GM18519 (cell line): ENCODE measurements around the gene CARS1.
"Not testable (repeated sequence)": the region's sequence is repeated elsewhere in the genome, so short reads cannot be mapped to it uniquely, and the experiment has no call there.

Experiments used
- ATAC-seq: cut with Tn5 transposase; IDR thresholded peaks from one replicate; pipeline ENCODE4 v1.9.1; 2021; ENCODE audit warnings: mild to moderate bottlenecking, moderate library complexity; ENCODE audit not compliant: unreplicated experiment, low FRiP score

Gene CARS1

GRCh38 chr11:3090096-3090901 is 33.1 kb upstream of the CARS1 start:
- ATAC-seq, result no peak

- ATAC-seq, result no peak
Measured at GRCh38 chr11:3089236-3090061, 32.2 kb upstream of the CARS1 start.

DNA sequence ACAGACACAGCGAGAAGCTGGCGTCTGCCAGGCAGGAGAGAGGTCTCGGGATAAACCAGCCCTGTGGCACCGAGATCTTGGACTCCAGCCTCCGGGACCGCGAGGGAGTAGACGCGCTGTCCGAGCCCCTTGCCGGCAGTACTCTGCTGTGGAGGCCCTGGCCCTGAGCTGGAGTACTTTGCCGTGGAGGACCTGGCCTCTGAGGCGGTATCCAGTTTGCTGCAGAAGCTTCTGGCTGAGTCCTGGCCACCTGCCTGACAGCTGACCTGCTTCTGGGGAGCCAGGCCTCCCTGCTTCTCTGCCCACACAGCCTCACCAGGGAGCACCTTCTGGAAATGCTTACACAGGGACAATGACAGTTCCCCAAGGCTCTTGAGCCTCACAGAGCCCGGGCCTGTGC is 31.6 kb upstream of the CARS1 start:
- no peak for ATAC-seq

DNA sequence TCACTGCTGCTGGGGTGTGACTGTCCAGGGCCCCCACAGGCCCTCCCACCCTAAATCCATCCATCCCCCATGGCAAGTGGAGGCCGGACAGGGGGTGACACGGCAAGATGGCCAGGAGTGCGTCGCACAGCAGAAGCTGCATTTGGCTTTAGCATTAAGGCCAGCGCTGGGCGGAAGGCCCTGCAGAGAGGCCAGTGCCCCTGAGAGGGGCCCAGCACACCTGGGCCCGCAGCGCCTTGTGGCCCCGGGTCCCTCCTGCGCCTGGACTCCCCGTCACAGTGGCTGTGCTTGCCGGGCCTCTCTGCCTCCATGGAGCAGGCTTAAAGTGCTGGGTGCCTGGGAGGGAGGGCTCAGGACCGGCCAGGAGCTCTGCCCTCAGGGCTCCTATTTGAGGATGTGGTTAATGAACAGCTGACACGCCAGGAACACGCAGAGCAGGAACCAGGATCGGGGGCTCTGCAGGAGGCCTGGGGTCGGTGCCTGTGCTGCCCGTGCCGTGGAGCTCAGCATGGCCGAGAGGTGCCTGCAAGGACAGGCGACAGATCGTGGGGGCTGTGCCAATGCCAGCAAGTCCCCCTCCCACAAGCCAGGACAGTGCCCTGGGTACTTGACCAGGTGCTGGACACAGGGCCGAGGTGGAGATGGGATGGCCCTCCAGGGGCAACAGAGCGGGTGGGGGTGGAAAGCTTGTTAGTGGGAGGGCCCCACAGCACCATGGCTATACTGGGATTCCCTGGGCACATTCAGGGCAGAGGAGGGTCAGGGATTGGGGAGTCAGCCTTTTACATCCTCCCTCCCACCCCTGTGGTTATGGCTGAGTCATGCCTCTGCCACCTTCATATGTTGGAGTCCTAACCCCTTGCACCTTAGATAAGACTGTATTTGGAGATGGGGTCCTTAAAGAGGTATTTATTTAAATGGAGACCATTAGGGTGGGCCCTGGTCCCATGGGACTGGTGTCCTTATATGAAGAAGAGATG is 30.9 kb upstream of the CARS1 start:
- ATAC-seq, result no peak

DNA sequence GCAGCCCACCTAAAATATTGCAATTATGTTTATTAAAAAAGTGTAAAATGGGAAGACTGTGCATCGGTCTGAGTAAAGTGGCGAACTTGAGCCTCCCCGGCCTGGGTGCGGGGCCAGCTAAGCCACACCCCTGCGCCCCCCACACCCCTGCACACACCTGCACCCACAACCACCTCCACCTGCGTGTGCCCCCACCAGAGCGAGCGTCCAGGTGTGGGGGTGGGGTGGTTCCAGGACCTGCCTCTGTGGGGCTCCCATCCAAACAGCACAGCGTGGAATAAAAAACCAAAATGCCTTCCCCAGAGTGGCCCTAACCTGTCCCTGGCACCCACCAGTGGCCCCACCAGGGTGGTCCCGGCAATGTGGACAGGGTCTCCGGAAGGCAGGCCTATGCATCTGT is 30.1 kb upstream of the CARS1 start:
- ATAC-seq, result no peak

DNA sequence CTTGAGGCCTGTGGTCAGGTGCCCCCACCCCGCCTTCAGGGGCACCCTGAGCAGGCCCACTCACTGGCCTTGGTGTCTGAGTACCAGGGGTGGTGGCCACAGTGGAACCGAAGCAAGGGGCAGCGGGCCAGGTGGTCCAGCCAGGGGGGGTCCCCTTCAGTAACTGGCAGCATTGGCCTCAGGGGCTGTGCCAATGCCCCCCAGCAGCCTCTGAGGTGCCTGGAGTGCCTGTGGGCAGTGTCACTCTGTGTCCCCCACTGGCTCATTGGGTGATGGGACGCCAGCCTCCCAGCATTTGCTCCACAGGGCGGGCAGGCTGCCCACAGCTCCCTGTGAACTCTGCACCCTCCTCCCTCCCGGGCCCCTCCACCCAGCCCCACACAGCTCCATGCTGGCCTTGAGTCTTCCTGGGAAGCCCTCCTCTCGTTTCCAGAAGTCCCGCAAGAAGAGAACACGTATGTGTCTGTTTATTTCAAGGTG is 29.5 kb upstream of the CARS1 start:
- no peak for ATAC-seq

GRCh38 chr11:3086114-3086513 is 28.9 kb upstream of the CARS1 start:
- no peak for ATAC-seq

- ATAC-seq, result no peak
Measured at GRCh38 chr11:3085052-3085451, 27.8 kb upstream of the CARS1 start.

DNA sequence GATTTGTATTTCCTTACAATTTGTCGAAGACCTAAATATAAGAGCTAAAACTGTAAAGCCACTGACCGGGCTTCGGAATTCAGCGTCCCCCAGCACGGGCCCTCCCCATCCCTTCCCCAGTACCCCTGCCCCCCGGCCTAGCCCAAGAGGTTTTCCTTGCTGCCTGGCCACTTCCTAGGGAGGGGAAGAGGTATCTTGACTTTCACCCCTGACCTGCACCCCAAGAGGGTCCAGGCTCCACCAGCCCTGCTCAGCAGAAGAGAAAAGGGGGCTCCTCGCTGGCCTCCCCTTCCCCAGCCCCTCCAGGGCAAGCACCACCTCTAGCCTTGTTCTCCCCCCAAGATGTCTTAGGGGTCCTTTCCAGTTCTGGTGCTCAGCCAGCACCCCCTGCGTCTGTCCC is 26.1 kb upstream of the CARS1 start:
- ATAC-seq, result no peak

- ATAC-seq, result no peak
Measured at GRCh38 chr11:3081386-3081751, 24.1 kb upstream of the CARS1 start.

DNA sequence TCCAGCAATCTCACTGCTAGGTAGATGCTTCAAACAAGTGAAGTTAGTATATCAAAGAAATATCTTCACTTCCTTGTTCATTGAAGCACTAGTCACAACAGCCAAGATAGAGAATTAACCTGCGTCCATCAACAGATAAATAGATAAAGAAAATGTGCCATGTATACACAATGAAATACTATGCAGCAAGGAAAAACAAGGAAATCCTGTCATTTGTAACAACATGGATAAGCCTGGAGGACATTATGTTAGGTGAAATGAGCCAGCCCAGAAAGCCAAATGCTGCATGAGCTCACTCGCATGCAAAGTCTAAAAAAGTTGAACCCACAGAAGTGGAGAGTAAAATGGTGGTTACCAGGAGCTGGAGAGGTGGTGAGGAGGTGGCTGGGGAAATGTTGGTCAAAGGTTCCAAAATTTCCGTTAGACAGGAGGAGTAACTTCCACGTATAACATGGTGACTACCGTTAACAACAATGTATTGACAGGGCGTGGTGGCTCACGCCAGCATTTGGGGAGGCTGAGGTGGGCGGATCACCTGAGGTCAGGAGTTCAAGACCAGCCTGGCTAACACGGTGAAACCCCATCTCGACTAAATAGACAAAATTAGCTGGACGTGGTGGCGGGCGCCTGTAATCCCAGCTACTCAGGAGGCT is 23.6 kb upstream of the CARS1 start:
- no peak for ATAC-seq

DNA sequence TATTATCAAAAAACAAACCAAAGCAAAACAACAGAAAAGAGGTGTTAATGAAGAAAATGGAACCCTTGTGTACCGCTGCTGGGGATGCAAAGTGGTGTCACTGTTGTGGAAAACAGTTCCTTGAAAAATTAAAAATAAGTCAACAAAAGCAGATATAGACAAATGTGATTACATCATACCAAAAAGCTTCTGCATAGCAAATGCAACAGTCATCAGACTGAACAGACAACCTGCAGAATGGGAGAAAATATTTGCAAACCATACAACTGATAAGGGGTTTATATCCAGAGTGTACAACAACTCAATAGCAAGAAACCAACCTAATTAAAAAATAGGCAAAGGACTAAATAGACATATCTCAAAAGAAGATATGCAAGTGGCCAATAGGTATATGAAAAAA is 22.9 kb upstream of the CARS1 start:
- no peak for ATAC-seq

GRCh38 chr11:3077846-3078440 is 20.7 kb upstream of the CARS1 start:
- no peak for ATAC-seq

DNA sequence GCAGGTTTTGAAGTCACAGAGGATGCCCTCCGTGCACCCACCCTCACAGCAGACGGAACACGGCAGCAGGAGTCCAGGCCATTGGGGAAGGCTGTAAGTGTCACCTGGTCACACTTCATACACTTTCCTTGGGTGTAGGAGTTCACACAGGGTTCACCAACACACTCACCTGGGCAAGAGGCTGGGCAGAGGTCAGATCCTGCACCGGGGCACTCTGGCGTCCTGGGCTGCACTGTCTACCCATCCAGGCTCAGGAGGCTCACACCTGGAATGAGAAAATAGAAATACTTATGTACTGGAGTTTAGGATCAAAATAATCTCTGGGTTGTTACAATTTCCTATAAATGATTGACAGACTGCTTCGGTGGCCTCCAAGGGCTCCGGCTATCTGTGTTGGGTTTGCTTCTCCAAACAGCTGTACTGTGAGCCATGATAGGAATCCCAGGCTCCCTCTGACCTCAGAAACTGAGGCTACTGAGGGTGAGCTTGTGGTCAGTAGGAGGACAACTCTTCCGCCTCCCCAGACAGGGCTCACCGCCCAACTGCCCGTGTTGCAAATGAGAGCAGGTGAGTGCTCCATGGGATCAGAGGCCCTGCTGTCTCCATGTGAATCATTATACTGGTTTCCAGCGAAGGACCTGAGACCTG is 20.1 kb upstream of the CARS1 start:
- ATAC-seq, result no peak

- ATAC-seq, result no peak
Measured at GRCh38 chr11:3074912-3075589, 17.8 kb upstream of the CARS1 start.

DNA sequence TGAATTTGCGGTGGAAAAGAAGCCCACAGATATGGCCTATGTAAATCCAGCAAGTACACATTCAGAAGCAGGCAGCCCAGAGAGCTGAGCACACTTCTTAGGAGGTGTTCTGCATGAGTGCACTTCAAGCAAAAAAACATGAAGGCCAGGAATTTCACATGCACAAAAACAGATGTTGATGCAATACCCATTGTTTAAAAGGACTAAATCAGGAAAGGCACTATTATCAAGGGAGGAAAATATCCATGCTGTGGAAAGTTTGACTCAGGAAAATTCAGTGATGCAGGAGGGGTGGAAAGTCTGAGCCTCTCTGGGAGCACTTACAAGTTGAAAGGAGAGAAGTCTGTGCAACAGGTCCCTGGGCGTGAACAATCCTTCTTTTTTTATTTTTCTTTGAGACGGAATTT is 15.8 kb upstream of the CARS1 start:
- ATAC-seq, result no peak

DNA sequence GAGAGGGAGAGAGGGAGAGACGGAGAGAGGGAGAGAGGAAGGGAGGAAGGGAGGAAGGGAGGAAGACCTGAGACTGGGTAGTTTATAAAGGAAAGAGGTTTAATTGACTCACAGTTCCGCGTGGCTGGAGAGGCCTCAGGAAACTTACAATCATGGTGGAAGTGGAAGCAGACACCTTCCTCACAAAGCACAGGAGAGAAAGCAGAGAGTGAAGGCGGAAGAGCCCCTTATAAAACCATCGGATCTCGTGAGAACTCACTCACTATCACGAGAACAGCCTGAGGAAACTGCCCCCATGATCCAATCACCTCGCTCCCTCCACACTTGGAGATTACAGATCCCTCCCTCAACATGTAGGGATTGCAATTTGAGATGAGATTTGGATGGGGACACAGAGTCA is 12.2 kb upstream of the CARS1 start:
- no peak for ATAC-seq

DNA sequence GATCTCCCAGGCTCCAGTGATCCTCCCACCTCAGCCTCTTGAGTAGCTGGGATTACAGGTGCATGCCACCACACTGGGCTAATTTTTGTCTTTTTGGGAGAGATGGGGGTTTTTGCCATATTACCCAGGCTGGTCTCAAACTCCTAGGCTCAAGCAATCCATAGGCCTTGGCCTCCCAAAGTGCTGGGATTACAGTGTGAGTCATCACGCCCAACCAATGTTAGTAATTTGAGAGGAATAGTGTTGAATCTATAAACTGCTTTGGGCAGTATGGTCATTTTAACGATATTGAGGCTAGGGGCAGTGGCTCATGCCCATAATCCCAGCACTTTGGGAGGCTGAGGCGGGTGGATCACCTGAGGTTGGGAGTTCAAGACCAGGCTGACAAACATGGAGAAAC is 9.1 kb upstream of the CARS1 start:
- ATAC-seq, result not testable (repeated sequence)

DNA sequence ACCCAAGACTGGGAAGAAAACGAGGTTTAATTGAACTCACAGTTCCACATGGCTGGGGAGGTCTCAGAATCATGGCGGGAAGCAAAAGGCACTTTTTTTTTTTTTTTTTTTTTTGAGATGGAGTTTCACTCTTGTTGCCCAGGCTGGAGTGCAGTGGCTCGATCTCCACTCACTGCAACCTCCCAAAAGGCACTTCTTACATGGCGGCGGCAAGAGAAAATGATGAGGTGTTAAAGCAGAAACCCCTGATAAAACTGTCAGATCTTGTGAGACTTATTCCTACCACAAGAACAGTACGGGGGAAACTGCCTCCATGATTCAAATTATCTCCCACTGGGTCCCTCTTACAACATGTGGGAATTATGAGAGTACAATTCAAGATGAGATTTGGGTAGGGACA is 7.5 kb upstream of the CARS1 start:
- not testable (repeated sequence) for ATAC-seq
